ENCODE measurements around the gene GPBP1. TPM values are rescaled to one million over a fixed set of nuclear protein-coding genes. Genes with fewer than 3 reads are reported as not detected.

The GPBP1 gene
- total and polyA plus RNA-seq, 9 of the 15 experiments (the other 6 are each of a cell fraction or from before 2014, with no cell fraction given) = 31.0 to 109 (median 68.4) TPM

GRCh38 chr5:57232293-57233033 is 58.6 kb downstream of the GPBP1 start:
- peak; percentile 55 for FAIRE-seq
- TF ChIP-seq SETDB1 (IDR thresholded peaks at IDR 0.05; ENCODE audit: low read length) (no peak), RB1 (IDR thresholded peaks at IDR 0.05; ENCODE audit: low read depth) (no peak), ZNF57 (CRISPR knock-in tag; IDR thresholded peaks at IDR 0.05) (no peak), YBX1 (IDR thresholded peaks at IDR 0.05) (no peak), ATF3 (IDR thresholded peaks at IDR 0.05) (peak; percentile 38; the same call in 1 of the 2 replicates), ATF3 (CRISPR knock-in tag; conservative IDR thresholded peaks at IDR 0.05) (no peak), CBFA2T2 (conservative IDR thresholded peaks at IDR 0.05) (no peak), CBX3 (IDR thresholded peaks at IDR 0.05; ENCODE audit: borderline replicate concordance in 1 of 2, low read length in 2 of 2) (0 out of 3 replicates have a peak, but pooled peaks of 1 of the 2 experiments have one; percentile 25), ID3 (CRISPR knock-in tag; IDR thresholded peaks at IDR 0.05) (no peak), ID3 (tag; IDR thresholded peaks at IDR 0.05) (no peak), PCBP1 (IDR thresholded peaks at IDR 0.05; ENCODE audit: low read depth, low read length, poor library complexity, severe bottlenecking) (no peak), CEBPZ (IDR thresholded peaks at IDR 0.05; ENCODE audit: borderline replicate concordance, low read depth, low read length) (no peak)
- peaks cover 71% of the 10 kb centered on the region for H3K36me3 ChIP-seq (ENCODE audit: control insufficient read depth, insufficient read depth, low read length)

More at GRCh38 chr5:57232293-57233033, 58.6 kb downstream of the GPBP1 start:
- intact Hi-C loops (cut with micrococcal nuclease) (no loop called here), in situ Hi-C loops (cut with MboI) (no loop called here)
- no peaks in the 10 kb centered on the region for H3K9me3 ChIP-seq (replicated peaks; ENCODE audit: control insufficient read depth, insufficient read depth, low read depth, low read length)
- no peak overlapping the region for H2AFZ ChIP-seq (ENCODE audit: low read depth, low read length)
- no peaks in the 10 kb centered on the region for H4K20me1 ChIP-seq (replicated peaks; ENCODE audit: control insufficient read depth, insufficient read depth, low read length)
- no peak overlapping the region for H3K4me2 ChIP-seq (ENCODE audit: insufficient read depth, low read length)
- DNase-seq (ENCODE audit: extremely low read depth in 1 of 4, low spot score in 3 of 4) (no peak), ATAC-seq (no peak)
- no peaks in the 10 kb centered on the region for H3K27me3 ChIP-seq (ENCODE audit: control insufficient read depth in 2 of 2, insufficient read depth in 2 of 2, low read length in 2 of 2)
- ChIA-PET POLR2A (no interaction called here), CTCF (ENCODE audit: low intra/inter-chr PET ratio) (no interaction called here)
- H3K27ac ChIP-seq (ENCODE audit: extremely low read depth, low read depth, low read length) = no peak overlapping the region
- 95% methylated on average over 6 of the region's 6 CpGs for WGBS (ENCODE audit: insufficient coverage, low coverage, missing lambda C conversion rate)
- H3K9ac ChIP-seq (ENCODE audit: insufficient read depth in 1 of 2, low read depth in 2 of 2, low read length in 2 of 2) = no peak overlapping the region
- no peaks in the 10 kb centered on the region for H3K4me1 ChIP-seq (replicated peaks in 1 of 2; ENCODE audit: control insufficient read depth in 2 of 2, insufficient read depth in 2 of 2, low read length in 2 of 2)
- H3K4me3 ChIP-seq = no peak overlapping the region
- peaks cover 34% of the 10 kb centered on the region for H3K79me2 ChIP-seq (ENCODE audit: control insufficient read depth, insufficient read depth, low read length)
- no peaks in the 10 kb centered on the region for H3K9me1 ChIP-seq (ENCODE audit: control insufficient read depth, insufficient read depth, low read length)
- no TSS peak for BruUV-seq (replicated peaks)
